HG03457 (cell line): ENCODE measurements around the gene RNF43.

Experiments used
- ATAC-seq: cut with Tn5 transposase; IDR thresholded peaks from one replicate; pipeline ENCODE4 v1.9.1; 2021; ENCODE audit warnings: moderate number of reproducible peaks; ENCODE audit not compliant: unreplicated experiment

RNF43 gene

GRCh38 chr17:58382872-58383242 lies 34.5 kb downstream of the RNF43 start:
- ATAC-seq: no peak

GRCh38 chr17:58382108-58382871 lies 35.0 kb downstream of the RNF43 start:
- ATAC-seq: no peak

GRCh38 chr17:58381124-58382035 lies 36.0 kb downstream of the RNF43 start:
- no peak for ATAC-seq

- ATAC-seq: no peak
Observed at GRCh38 chr17:58380207-58381123, 36.9 kb downstream of the RNF43 start.

GRCh38 chr17:58379511-58379824 lies 37.9 kb downstream of the RNF43 start:
- ATAC-seq: no peak

- ATAC-seq: no peak
Observed at GRCh38 chr17:58378733-58379510, 38.4 kb downstream of the RNF43 start.

GRCh38 chr17:58377661-58378060 lies 39.7 kb downstream of the RNF43 start:
- ATAC-seq: no peak

GRCh38 chr17:58377093-58377601 lies 40.2 kb downstream of the RNF43 start:
- no peak for ATAC-seq

- ATAC-seq: no peak
Observed at GRCh38 chr17:58376472-58377000, 40.8 kb downstream of the RNF43 start.

- ATAC-seq: no peak
Observed at GRCh38 chr17:58375811-58376210, 41.5 kb downstream of the RNF43 start.

- no peak for ATAC-seq
Observed at GRCh38 chr17:58375256-58375655, 42.1 kb downstream of the RNF43 start.

- ATAC-seq: no peak
Observed at GRCh38 chr17:58373923-58374322, 43.4 kb downstream of the RNF43 start.

- ATAC-seq: no peak
Observed at GRCh38 chr17:58373003-58373402, 44.3 kb downstream of the RNF43 start.

- ATAC-seq: no peak
Observed at GRCh38 chr17:58371300-58371950, 45.9 kb downstream of the RNF43 start.

- ATAC-seq: no peak
Observed at GRCh38 chr17:58370716-58371115, 46.6 kb downstream of the RNF43 start.

GRCh38 chr17:58370309-58370708 lies 47.0 kb downstream of the RNF43 start:
- no peak for ATAC-seq

- no peak for ATAC-seq
Observed at GRCh38 chr17:58369214-58370031, 47.9 kb downstream of the RNF43 start.

GRCh38 chr17:58368860-58369213 lies 48.5 kb downstream of the RNF43 start:
- ATAC-seq: no peak
